GM19467 (cell line): Measurements from ENCODE around the gene ATP5PB.

Experiments
- ATAC-seq: cut with Tn5 transposase; IDR thresholded peaks from one replicate; pipeline ENCODE4 v1.9.1; 2021; ENCODE audit warnings: mild to moderate bottlenecking, moderate library complexity; ENCODE audit not compliant: unreplicated experiment

Gene ATP5PB

DNA sequence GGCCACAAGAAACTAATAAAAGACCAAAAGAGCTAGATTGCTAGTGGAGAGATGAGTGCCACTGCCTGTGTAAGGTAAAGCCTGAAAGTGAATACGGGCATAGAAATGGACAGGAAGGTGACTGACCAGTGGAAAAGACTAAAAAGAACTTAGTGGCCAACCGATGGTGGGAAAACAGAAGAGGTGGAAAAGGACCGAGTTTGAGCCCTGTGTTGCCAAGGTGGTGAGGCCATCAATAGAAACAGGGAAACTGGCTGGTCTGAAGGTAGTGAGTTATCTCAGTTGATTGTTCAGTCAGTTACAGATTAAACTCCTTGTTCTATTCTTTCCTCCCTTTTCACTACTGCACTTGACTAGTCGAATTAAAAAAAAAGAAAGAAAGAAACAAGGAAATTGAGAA lies 2.7 kb upstream of the ATP5PB start:
- ATAC-seq = no peak

DNA sequence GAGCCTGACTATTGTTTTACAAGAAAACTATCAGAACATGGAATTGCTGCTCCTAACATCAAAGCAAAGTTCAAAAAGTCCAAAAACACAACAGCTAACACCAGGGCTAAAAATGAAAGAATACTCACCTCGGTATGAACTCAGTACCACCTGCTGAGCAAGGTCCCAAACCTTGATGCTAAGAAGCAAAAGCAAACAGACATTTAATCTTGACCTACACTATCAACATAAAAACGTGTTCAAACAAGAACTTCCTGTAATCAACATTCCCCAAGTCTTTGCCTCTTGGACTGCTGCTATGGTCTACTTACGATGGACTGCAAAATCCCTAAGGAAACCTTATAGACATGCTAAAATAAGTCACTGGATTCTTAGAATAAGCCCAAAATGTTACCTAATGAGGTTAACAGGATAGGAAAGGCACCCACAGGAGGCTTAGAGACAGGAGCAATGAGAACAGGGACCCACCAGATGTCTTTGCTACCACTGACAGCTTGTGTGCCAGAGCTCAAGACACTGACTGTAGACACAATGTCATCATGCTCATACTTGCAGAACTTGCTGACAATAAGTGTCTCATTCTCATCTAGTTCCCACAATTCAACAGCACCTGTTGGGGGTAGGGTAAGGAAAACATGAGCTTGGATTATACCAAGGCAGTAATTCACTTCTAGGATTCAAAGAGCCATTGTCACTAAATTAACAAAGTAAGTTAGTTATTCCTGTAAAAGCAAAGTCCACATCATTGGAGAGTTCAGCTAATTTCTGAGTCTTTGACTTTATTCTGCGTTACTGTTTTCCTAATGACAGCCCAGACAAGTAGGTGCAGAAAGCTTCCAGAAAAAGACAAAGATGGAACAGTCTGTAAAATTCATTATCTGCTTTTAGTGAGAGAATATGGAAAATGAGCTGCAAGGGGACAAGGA lies 2.0 kb upstream of the ATP5PB start:
- no peak for ATAC-seq

GRCh38 chr1:111448482-111448917 lies 764 bp upstream of the ATP5PB start:
- ATAC-seq = peak; percentile 20

GRCh38 chr1:111449703-111450017 lies 396 bp downstream of the ATP5PB start:
- no peak for ATAC-seq

- ATAC-seq = no peak
Measured at GRCh38 chr1:111450185-111450584, 921 bp downstream of the ATP5PB start.

DNA sequence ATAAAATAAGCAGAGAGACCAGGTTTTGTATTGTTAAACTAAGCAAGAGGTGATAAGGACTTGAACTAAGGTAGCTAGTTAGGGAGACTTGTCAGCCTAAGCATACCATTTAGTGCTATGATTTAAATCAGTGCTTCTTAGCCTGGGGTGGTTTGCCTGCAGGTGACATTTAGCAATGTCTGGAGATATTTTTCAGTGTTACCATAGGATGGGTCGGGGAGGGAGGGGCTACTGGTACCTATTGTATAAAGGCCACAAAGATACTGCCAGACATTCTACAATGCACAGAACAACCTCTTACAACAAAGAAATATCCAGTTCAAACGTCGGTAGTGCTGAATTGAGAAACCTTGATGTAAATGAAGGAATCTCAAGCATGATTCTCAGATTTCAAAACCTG lies 3.3 kb downstream of the ATP5PB start:
- no peak for ATAC-seq

GRCh38 chr1:111453706-111454105 lies 4.4 kb downstream of the ATP5PB start:
- no peak for ATAC-seq

GRCh38 chr1:111454859-111455641 lies 5.8 kb downstream of the ATP5PB start:
- no peak for ATAC-seq

DNA sequence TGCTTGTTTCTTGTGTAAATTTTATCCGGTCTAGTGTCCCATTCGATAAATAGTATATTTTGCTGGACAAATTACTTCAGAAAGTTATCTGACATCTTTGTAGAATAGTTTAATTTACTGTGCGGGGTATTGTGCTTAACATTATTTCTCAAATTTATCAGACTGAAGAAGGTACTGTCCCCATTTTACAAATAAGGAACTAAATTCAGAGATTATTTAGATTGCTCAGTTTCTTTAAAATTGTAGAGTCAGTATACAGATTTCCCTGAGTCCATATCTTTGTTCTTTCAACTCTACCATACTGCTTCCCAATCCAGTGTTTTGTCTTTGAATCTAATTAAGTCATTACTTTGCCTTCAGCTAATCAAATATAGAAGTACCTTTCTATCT lies 6.4 kb downstream of the ATP5PB start:
- ATAC-seq = no peak

DNA sequence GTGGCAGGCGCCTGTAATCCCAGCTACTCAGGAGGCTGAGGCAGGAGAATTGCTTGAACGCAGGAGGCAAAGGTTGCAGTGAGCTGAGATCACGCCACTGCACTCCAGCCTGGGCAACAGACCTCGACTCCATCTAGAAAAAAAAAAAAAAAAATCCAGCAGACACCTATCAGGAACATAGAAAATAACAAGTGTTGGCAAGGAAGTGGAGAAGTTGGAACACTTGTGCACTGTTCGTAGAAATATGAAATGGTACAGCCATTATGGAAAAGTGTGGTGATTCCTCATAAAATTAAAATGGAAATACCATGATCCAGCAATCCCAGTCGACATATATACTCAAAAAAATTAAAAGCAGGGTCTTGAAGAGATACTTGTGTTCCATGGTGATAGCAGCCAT lies 12.5 kb downstream of the ATP5PB start:
- no peak for ATAC-seq

DNA sequence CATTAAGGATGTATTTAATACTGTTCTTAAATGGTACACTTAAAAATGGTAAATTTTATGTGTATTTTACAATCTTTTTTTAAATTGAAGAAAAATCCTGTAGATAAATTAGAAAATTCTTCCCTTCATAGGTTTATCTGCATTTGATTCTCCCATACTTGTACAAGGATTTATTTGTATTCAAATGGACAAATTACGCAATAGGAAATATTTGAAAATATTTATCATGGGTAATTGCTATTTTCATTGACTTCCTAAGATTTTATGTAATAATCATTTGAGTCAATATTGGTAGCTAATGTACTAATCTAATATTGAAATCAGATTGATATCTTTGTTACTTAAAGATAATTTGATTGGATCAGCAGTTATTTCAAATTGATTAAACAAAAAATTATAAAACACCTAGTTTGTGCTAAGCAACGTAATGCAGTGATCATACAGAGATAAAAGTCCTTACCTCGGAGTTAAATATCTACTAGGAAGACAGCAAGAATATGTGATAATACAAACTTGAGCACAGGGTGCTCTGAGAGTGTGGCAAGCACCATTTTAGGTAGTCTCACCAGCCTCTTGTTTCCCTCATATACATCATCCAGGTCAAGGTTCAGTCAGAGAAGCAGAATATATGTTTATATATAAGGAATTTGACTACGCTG lies 13.2 kb downstream of the ATP5PB start:
- no peak for ATAC-seq

- no peak for ATAC-seq
Measured at GRCh38 chr1:111463029-111463683, 13.9 kb downstream of the ATP5PB start.

DNA sequence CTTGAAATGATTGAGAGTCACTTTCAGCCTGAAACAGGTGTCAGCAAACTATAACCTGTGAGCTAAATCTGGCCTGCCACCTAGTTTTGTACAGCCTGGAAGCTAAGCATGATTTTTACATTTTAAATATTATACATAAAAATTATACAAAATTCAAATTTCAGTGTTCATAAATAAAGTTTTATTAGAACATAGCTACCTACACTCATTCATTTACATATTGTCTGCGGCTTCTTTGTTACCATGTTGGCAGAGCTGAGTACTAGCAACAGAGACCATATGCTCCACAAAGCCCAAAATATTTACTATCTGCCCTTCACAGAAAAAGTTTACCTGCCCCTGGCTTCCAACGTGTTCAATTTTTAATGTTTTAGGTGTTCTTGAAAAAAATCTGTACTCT lies 16.5 kb downstream of the ATP5PB start:
- no peak for ATAC-seq

DNA sequence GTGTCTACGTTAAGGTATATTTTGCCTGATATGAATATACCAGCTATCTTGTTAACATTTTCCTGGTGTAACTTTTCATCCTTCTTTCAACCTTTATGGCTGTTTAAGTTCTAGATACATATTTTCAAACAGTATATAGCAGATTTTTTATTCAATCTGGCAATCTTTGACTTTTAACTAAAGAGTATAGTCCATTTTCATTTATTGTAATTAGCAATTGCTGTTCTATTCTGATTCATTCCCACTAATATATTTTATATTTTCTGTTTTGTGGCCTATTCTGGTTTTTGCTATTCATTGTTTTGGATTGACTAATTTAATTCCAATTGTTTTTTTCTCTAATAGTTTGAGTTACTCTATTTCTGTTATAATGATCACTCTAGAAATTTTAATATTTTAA lies 17.2 kb downstream of the ATP5PB start:
- ATAC-seq = no peak

DNA sequence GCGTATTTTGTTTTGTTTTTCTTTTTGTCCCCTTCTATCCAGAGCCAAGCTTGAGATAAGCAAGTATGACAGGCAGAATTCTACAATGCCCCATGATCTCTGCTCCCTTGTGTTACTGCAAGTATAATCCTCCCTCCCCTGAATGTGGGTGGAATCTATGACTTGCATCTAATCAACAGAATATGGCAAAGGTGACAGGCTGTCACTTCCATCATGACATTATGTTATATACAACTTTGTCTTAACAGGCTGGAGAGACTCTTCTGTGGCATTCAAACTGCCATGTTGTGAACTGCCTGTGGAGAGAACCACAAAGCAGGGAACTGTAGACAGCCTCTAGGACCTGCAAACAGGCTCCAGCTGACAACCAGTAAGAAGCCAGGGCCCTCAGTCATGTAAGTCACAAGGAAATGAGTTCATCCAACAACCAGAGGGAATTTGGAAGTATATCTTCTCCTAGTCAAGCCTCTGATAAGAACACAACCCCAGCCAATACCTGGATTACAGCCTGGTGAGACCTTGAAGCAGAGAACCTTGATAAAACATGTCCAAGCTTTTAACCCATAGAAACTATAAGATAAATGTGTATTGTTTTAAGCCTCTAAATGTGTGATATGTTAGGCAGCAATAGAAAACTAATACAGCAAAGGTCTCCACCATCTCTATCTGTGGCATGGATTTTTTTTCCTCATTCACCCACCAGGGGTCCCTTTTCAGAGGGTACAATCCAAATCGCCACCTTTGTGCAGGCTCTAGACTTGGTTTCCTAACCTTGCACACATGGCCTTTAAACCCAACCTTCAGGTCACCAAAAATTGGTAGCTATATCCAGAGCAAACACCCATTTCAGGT lies 18.8 kb downstream of the ATP5PB start:
- no peak for ATAC-seq

DNA sequence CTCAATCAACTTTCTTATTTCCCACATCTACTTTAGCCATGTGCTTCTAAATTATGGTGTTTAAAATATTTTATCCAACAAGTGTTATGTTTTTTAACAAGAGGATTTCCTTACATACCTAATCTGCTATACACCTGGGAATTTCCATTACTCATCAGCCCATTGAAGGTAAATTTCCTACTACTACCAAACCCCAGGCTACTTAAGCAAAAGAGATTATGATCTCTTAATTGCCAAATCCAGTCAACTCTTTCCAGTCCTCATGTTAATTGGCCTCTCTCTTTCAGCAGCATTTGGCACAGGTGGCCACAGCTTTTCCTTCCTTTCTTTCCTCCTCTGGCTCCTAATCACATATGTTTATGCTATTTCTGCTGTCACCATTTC lies 19.4 kb downstream of the ATP5PB start:
- no peak for ATAC-seq

DNA sequence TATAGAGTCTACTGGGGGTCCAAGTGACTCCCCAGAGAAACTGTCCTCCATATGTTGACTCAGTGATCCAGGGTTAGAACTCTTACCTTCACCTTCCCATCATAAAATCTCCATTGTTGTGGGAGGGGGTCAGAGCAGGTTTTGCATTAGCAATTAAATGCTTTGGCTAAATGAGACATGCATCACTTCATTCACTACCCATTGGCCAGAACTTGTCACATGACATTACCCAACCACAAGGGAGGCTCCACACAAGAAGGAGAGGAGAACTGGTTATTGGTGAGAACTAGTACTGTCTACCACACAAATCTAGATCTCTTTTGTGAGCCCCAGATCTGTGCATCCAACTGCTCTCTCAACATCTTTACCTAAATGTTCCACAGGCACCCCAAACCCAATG lies 20.3 kb downstream of the ATP5PB start:
- no peak for ATAC-seq

DNA sequence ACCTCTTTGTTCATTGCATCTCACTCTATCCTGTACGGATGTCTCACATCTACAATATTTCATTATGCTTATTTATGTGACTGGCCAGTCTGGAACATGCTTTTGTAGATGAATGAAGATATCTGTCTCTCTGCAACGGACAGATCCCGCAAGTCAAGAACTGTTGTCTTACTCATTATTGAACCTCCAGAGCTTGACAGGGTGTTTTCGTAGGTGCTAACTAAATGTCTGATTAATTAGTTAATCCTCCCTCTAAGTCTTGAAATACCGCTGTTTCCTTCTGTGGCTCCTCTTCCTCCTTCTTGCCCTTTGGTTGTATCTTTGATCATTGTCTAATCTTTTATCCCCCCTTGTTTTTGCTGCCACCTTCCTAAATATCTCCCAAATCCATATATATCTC lies 21.3 kb downstream of the ATP5PB start:
- ATAC-seq = no peak

GRCh38 chr1:111471012-111471411 lies 21.7 kb downstream of the ATP5PB start:
- no peak for ATAC-seq

DNA sequence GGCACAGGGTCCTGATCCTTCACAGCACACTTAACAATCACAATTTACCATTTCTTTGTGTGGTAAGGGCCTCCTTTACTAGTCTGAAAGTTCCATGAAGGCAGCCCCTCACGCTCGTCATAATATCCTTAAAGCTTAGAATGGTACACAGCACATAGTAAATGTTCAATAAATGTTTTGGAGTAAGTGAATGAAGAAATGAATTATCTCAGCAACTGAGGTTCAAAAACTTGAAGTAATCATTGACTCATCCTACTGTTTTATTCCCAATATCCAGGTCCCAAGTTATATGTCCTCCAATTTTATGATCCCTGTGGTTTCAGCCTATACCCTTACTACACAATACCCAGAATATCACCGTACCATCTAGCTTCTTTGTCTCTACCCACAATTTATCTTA lies 22.3 kb downstream of the ATP5PB start:
- no peak for ATAC-seq
